Liver (tissue), 9 donors: ENCODE data around the gene PTPRN2. TPM values are rescaled to one million over a fixed set of nuclear protein-coding genes. Genes with fewer than 3 reads are reported as not detected.

Experiments
- DNase-seq: peaks from one replicate; pipeline ENCODE4 v3.0.0-alpha.2; 2017; ENCODE audit warnings: low spot score
- H3K27ac ChIP-seq, 2 donors: one replicate each; pipeline ENCODE4 v1.7.0; 2013; ENCODE audit warnings: inconsistent platforms in 2 of 2, low read length in 2 of 2, control low read depth in 1 of 2, low read depth in 1 of 2, mild to moderate bottlenecking in 1 of 2
- H3K27me3 ChIP-seq, 4 donors: one replicate each; pipeline versions ENCODE4 v1.6.1 to v1.7.0; 2013; ENCODE audit warnings: low read length in 3 of 4, inconsistent platforms in 1 of 4, mild to moderate bottlenecking in 1 of 4, moderate library complexity in 1 of 4; ENCODE audit not compliant: control insufficient read depth in 4 of 4, insufficient read depth in 4 of 4
- H3K36me3 ChIP-seq, 4 donors: one replicate each; pipeline versions ENCODE4 v1.6.1 to v1.7.0; 2013; ENCODE audit warnings: low read length in 3 of 4, mild to moderate bottlenecking in 3 of 4, low read depth in 1 of 4, moderate library complexity in 1 of 4; ENCODE audit not compliant: control insufficient read depth in 4 of 4, insufficient read depth in 3 of 4
- H3K4me1 ChIP-seq, 4 donors: one replicate each; pipeline versions ENCODE4 v1.6.1 to v1.7.0; 2013; ENCODE audit warnings: low read length in 3 of 4, mild to moderate bottlenecking in 3 of 4, moderate library complexity in 1 of 4; ENCODE audit not compliant: control insufficient read depth in 4 of 4, insufficient read depth in 4 of 4
- H3K4me3 ChIP-seq, 3 donors: one replicate each; pipeline versions ENCODE4 v1.6.1 to v1.7.0; 2013; ENCODE audit warnings: low read length in 3 of 3, control low read depth in 1 of 3, low read depth in 1 of 3, mild to moderate bottlenecking in 1 of 3
- H3K9ac ChIP-seq, 2 donors: one replicate each; pipeline ENCODE4 v1.7.0; 2013; ENCODE audit warnings: low read length in 2 of 2, mild to moderate bottlenecking in 2 of 2, moderate library complexity in 2 of 2, control low read depth in 1 of 2, low read depth in 1 of 2
- H3K9me3 ChIP-seq, 4 donors: one replicate each; pipeline versions ENCODE4 v1.6.1 to v1.7.0; 2013; ENCODE audit warnings: low read length in 3 of 4; ENCODE audit not compliant: control insufficient read depth in 4 of 4
- ATF3 ChIP-seq: IDR thresholded peaks from 2 replicates; pipeline ENCODE4 v1.6.1; 2016; ENCODE audit warnings: antibody characterized with exemption
- FOXA1 ChIP-seq: IDR thresholded peaks from 2 replicates; pipeline ENCODE4 v1.6.1; 2016; ENCODE audit warnings: antibody characterized with exemption
- FOXA2 ChIP-seq: IDR thresholded peaks from 2 replicates; pipeline ENCODE4 v1.6.1; 2016; ENCODE audit warnings: antibody characterized with exemption
- GABPA ChIP-seq, 2 donors: IDR thresholded peaks in 1 of 2; conservative IDR thresholded peaks in 1 of 2; 2 replicates each; pipeline ENCODE4 v1.6.1; 2016; ENCODE audit warnings: antibody characterized with exemption in 2 of 2, mild to moderate bottlenecking in 1 of 2, moderate library complexity in 1 of 2
- HNF4A ChIP-seq, 2 donors: conservative IDR thresholded peaks; 2 replicates each; pipeline ENCODE4 v1.6.1; 2016; ENCODE audit warnings: antibody characterized with exemption in 2 of 2, mild to moderate bottlenecking in 2 of 2
- HNF4G ChIP-seq: IDR thresholded peaks from 2 replicates; pipeline ENCODE4 v1.6.1; 2016; ENCODE audit warnings: antibody characterized with exemption
- MAX ChIP-seq: IDR thresholded peaks from 2 replicates; pipeline ENCODE4 v1.6.1; 2016; ENCODE audit warnings: antibody characterized with exemption
- NR2F2 ChIP-seq: IDR thresholded peaks from 2 replicates; pipeline ENCODE4 v1.6.1; 2016; ENCODE audit warnings: antibody characterized with exemption
- REST ChIP-seq: IDR thresholded peaks from 2 replicates; pipeline ENCODE4 v1.6.1; 2016; ENCODE audit warnings: antibody characterized with exemption, mild to moderate bottlenecking
- SP1 ChIP-seq: IDR thresholded peaks from 2 replicates; pipeline ENCODE4 v1.6.1; 2018; ENCODE audit warnings: antibody characterized with exemption, mild to moderate bottlenecking
- TAF1 ChIP-seq: conservative IDR thresholded peaks from 2 replicates; pipeline ENCODE4 v1.6.1; 2016; ENCODE audit warnings: antibody characterized with exemption, mild to moderate bottlenecking
- WGBS: extraction: QIAGEN DNeasy Blood & Tissue Kit; methylation state at CpG from one replicate; pipeline ENCODE4 v1.1.7; 2013; 5-methylcytosine and 5-hydroxymethylcytosine counted together
- polyA plus RNA-seq, 2 donors: library from polyadenylated mRNA; stranded (reverse) in 1 of 2; unstranded in 1 of 2; fragments of 200-250 nt in 1 of 2; fragments of >200 nt in 1 of 2; fragmentation: Nextera tagmentation in 1 of 2; extraction: Ambion mirVana in 1 of 2; gene quantifications; one replicate each; pipeline versions ENCODE4 v1.2.1 to v1.2.3, GENCODE V29; 2013 to 2015
- total RNA-seq, 2 donors: library from RNA; depleted of rRNA; stranded (reverse); fragments of >200 nt; gene quantifications; one replicate each; pipeline ENCODE4 v1.2.3, GENCODE V29; 2014
- TF ChIP-seq, protein P1 (sequence below): IDR thresholded peaks from 2 replicates; pipeline ENCODE4 v1.6.1; 2016; ENCODE audit warnings: antibody characterized with exemption
- donor health status: healthy.
- donor health status: healthy.
- donor health status: healthy.
- donor health status: healthy.
- donor health status: healthy.

PTPRN2 gene
- total and polyA plus RNA-seq, 4 donors, result 0.75 to 1.9 (median 1.1) TPM

- Histone ChIP-seq H3K27ac (no peak overlapping the region), H3K36me3 (no peaks in the 10 kb centered on the region), H3K27me3 (peaks cover 0 to 2% (median 0%) of the 10 kb centered on the region in 4 donors), H3K4me3 (no peak overlapping the region), H3K9me3 (no peaks in the 10 kb centered on the region), H3K4me1 (no peaks in the 10 kb centered on the region), H3K9ac (no peak overlapping the region)
- 62% methylated on average over 67 of the region's 67 CpGs for WGBS
- no peak for DNase-seq
- TF ChIP-seq FOXA1 (no peak), ATF3 (no peak), FOXA2 (no peak), NR2F2 (no peak), TAF1 (no peak), GABPA (IDR thresholded peaks at IDR 0.05 in 1 of 2, conservative IDR thresholded peaks at IDR 0.05 in 1 of 2) (no peak), SP1 (no peak)
- TF ChIP-seq, protein P1, sequence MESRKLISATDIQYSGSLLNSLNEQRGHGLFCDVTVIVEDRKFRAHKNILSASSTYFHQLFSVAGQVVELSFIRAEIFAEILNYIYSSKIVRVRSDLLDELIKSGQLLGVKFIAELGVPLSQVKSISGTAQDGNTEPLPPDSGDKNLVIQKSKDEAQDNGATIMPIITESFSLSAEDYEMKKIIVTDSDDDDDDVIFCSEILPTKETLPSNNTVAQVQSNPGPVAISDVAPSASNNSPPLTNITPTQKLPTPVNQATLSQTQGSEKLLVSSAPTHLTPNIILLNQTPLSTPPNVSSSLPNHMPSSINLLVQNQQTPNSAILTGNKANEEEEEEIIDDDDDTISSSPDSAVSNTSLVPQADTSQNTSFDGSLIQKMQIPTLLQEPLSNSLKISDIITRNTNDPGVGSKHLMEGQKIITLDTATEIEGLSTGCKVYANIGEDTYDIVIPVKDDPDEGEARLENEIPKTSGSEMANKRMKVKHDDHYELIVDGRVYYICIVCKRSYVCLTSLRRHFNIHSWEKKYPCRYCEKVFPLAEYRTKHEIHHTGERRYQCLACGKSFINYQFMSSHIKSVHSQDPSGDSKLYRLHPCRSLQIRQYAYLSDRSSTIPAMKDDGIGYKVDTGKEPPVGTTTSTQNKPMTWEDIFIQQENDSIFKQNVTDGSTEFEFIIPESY, result no peak
Measured at GRCh38 chr7:158164101-158165095, 423.2 kb downstream of the PTPRN2 start.

DNA sequence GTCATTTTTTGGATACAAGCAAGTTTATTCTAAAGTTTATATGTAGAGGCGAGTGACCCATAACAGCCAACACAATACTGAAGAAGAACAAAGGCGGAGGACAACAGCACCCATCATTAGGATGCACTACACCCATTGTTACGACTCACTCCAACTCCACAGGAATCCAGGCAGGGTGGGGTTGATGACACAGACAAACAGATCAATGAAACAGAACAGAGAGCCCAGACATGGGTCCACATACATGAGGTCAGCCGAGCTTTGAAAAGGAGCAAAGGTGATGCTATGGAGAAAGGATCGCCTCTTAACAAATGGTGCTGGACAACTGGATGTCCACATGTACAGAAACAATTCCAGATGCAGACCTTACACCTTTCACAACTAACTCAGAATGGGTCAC lies 426.4 kb downstream of the PTPRN2 start:
- Histone ChIP-seq H3K9ac (no peak overlapping the region), H3K36me3 (no peaks in the 10 kb centered on the region), H3K4me1 (no peaks in the 10 kb centered on the region), H3K9me3 (no peaks in the 10 kb centered on the region), H3K27ac (no peak overlapping the region), H3K4me3 (no peak overlapping the region), H3K27me3 (peaks cover 0 to 2% (median 0%) of the 10 kb centered on the region in 4 donors)
- TF ChIP-seq, protein P1, result no peak
- TF ChIP-seq TAF1 (no peak), REST (no peak), HNF4A (conservative IDR thresholded peaks at IDR 0.05) (no peak), MAX (no peak), HNF4G (no peak)
- WGBS, result 59% methylated on average over 5 of the region's 5 CpGs
- DNase-seq, result peak; percentile 5
